ENCODE measurements around the gene ZNF555. TPM values are rescaled to one million over a fixed set of nuclear protein-coding genes. Genes with fewer than 3 reads are reported as not detected.
A peak's percentile ranks its signal among the peaks of the same experiment; 100 is the strongest.

The ZNF555 gene
- total and polyA plus RNA-seq, 2 of the 13 experiments (the other 11 are each of a cell fraction or from before 2014, with no cell fraction given) = 5.0 to 8.0 TPM

- no peak for TF ChIP-seq BCLAF1 (IDR thresholded peaks at IDR 0.05)
- TF ChIP-seq MAX (IDR thresholded peaks at IDR 0.05) = peak; percentile 74
- TF ChIP-seq CHD2 (IDR thresholded peaks at IDR 0.05; ENCODE audit: low read depth, low read length) = 0 out of 2 replicates have a peak, but pooled peaks have one; percentile 10
- TF ChIP-seq ZNF510 (CRISPR knock-in tag; IDR thresholded peaks at IDR 0.05; ENCODE audit: low read depth) = peak; percentile 93; the same call in 1 of the 2 replicates
- peak; percentile 63 for TF ChIP-seq HNRNPLL (IDR thresholded peaks at IDR 0.05; ENCODE audit: low read depth, low read length, poor library complexity, severe bottlenecking)
- TF ChIP-seq GZF1 (CRISPR knock-in tag; IDR thresholded peaks at IDR 0.05) = peak; percentile 83; the same call in 1 of the 2 replicates
- TF ChIP-seq SAFB2 (CRISPR knock-in tag; IDR thresholded peaks at IDR 0.05; ENCODE audit: borderline replicate concordance, low read depth) = no peak
- TF ChIP-seq CHCHD3 (CRISPR knock-in tag; IDR thresholded peaks at IDR 0.05) = no peak
- peak; percentile 92 for TF ChIP-seq BRD4 (CRISPR knock-in tag; IDR thresholded peaks at IDR 0.05)
- TF ChIP-seq ZNF781 (CRISPR knock-in tag; IDR thresholded peaks at IDR 0.05; ENCODE audit: borderline replicate concordance, not compliant biosample characterization) = peak; percentile 61
- TF ChIP-seq MED1 (CRISPR knock-in tag; IDR thresholded peaks at IDR 0.05) = peak; percentile 68
- peak; percentile 75; the same call in 1 of the 2 replicates for TF ChIP-seq TMF1 (CRISPR knock-in tag; IDR thresholded peaks at IDR 0.05; ENCODE audit: low read depth)
- peak; percentile 92 for TF ChIP-seq ATF2 (CRISPR knock-in tag; IDR thresholded peaks at IDR 0.05)
- no peak for TF ChIP-seq ZKSCAN8 (CRISPR knock-in tag; IDR thresholded peaks at IDR 0.05; ENCODE audit: borderline replicate concordance)
- no peak for TF ChIP-seq IKZF4 (CRISPR knock-in tag; IDR thresholded peaks at IDR 0.05; ENCODE audit: borderline replicate concordance, low read depth, not compliant biosample characterization)
- no peak for TF ChIP-seq ZNF792 (CRISPR knock-in tag; IDR thresholded peaks at IDR 0.05)
- TF ChIP-seq NCOR1 (IDR thresholded peaks at IDR 0.05; ENCODE audit: borderline replicate concordance, low read length) = no peak
- no peak for TF ChIP-seq ZNF816 (CRISPR knock-in tag; IDR thresholded peaks at IDR 0.05; ENCODE audit: borderline replicate concordance)
- TF ChIP-seq PRDM10 (CRISPR knock-in tag; IDR thresholded peaks at IDR 0.05; ENCODE audit: low read depth) = peak; percentile 51; the same call in 1 of the 2 replicates
These were observed at the start of gene ZNF555 (continued) for GRCh38 chr19:2840794-2841791.
